DND-41 (cell line): ENCODE results near the gene ABCA12.

Experiments
- CTCF ChIP-seq: IDR thresholded peaks from 2 replicates; pipeline ENCODE4 v1.5.1; 2012; ENCODE audit warnings: borderline replicate concordance, low read length, moderate library complexity, mild to moderate bottlenecking; ENCODE audit not compliant: poor library complexity, severe bottlenecking; ENCODE audit errors: extremely low read depth
- EZH2 ChIP-seq: IDR thresholded peaks from 3 replicates; pipeline ENCODE4 v1.6.1; 2012; ENCODE audit warnings: borderline replicate concordance, low read depth, mild to moderate bottlenecking, moderate library complexity, low read length, inconsistent platforms; ENCODE audit not compliant: severe bottlenecking

- TF ChIP-seq CTCF (no peak), EZH2 (no peak)
Observed at GRCh38 chr2:215027779-215028178, 110.6 kb downstream of the ABCA12 start.
